GM23338 (cell line): ENCODE data around the gene JAZF1. TPM values are rescaled to one million over a fixed set of nuclear protein-coding genes. Genes with fewer than 3 reads are reported as not detected.

Source experiments
- ATAC-seq: fragments of 200-7000 bp; cut with Tn5 transposase; 3 replicates; pipeline ENCODE4 v1.9.1; 2020
- DNase-seq: peaks from one replicate; pipeline ENCODE4 v3.0.0-alpha.2; 2015; ENCODE audit warnings: low spot score
- H2AFZ ChIP-seq: fragments of 200-600 bp; sonication (generic); 2 replicates; pipeline ENCODE4 v1.8.0; 2016; ENCODE audit warnings: antibody characterized with exemption, mild to moderate bottlenecking, moderate library complexity
- H3F3A ChIP-seq: fragments of 200-600 bp; sonication (generic); replicated peaks from 2 replicates; pipeline ENCODE4 v1.8.0; 2017; ENCODE audit warnings: antibody characterized with exemption, mixed run types, low read depth
- H3K27ac ChIP-seq: fragments of 200-600 bp; sonication (generic); 2 replicates; pipeline ENCODE4 v1.6.1; 2016; ENCODE audit warnings: low read depth
- H3K27me3 ChIP-seq: fragments of 200-600 bp; sonication (generic); 2 replicates; pipeline ENCODE4 v1.8.0; 2016; ENCODE audit warnings: mild to moderate bottlenecking, mixed run types, moderate library complexity; ENCODE audit not compliant: insufficient read depth
- H3K36me3 ChIP-seq: fragments of 200-600 bp; sonication (generic); 2 replicates; pipeline ENCODE4 v1.8.0; 2016; ENCODE audit warnings: mild to moderate bottlenecking; ENCODE audit not compliant: insufficient read depth
- H3K4me1 ChIP-seq: fragments of 200-600 bp; sonication (generic); 2 replicates; pipeline ENCODE4 v1.8.0; 2016; ENCODE audit warnings: mild to moderate bottlenecking, moderate library complexity; ENCODE audit not compliant: insufficient read depth
- H3K4me2 ChIP-seq: fragments of 200-600 bp; sonication (generic); 2 replicates; pipeline ENCODE4 v1.7.1; 2017; ENCODE audit warnings: mixed run types
- H3K4me3 ChIP-seq: fragments of 200-600 bp; sonication (generic); 2 replicates; pipeline ENCODE4 v1.6.1; 2016; ENCODE audit warnings: mixed run types
- H3K79me2 ChIP-seq: fragments of 200-600 bp; sonication (generic); replicated peaks from 2 replicates; pipeline ENCODE4 v1.8.0; 2017; ENCODE audit warnings: mild to moderate bottlenecking; ENCODE audit not compliant: insufficient read depth
- H3K9me2 ChIP-seq: fragments of 200-600 bp; sonication (generic); 2 replicates; pipeline ENCODE4 v1.8.0; 2017; ENCODE audit not compliant: insufficient read depth
- H4K20me1 ChIP-seq: fragments of 200-600 bp; sonication (generic); replicated peaks from 2 replicates; pipeline ENCODE4 v1.8.0; 2017; ENCODE audit warnings: mild to moderate bottlenecking; ENCODE audit not compliant: insufficient read depth
- H3K27ac Mint-ChIP-seq: 2 replicates; pipeline ENCODE4 v1.8.0; 2020; ENCODE audit warnings: inconsistent platforms, mild to moderate bottlenecking, moderate library complexity, mixed read lengths
- H3K27me3 Mint-ChIP-seq: 3 replicates; pipeline ENCODE4 v1.8.0; 2022; ENCODE audit warnings: low read depth, mild to moderate bottlenecking, moderate library complexity, mixed read lengths, inconsistent platforms; ENCODE audit not compliant: insufficient read depth, poor library complexity
- H3K36me3 Mint-ChIP-seq: 3 replicates; pipeline ENCODE4 v1.8.0; 2021; ENCODE audit warnings: low read depth, mild to moderate bottlenecking, inconsistent platforms, moderate library complexity, mixed read lengths
- H3K4me1 Mint-ChIP-seq: 3 replicates; pipeline ENCODE4 v1.8.0; 2020; ENCODE audit warnings: mild to moderate bottlenecking, inconsistent platforms, mixed read lengths
- H3K4me3 Mint-ChIP-seq: 3 replicates; pipeline ENCODE4 v1.8.0; 2021; ENCODE audit warnings: moderate library complexity, mild to moderate bottlenecking, inconsistent platforms, mixed read lengths
- H3K9me3 Mint-ChIP-seq: 3 replicates; pipeline ENCODE4 v1.8.0; 2020; ENCODE audit warnings: moderate library complexity, mild to moderate bottlenecking, inconsistent platforms, mixed read lengths
- CREB1 ChIP-seq: fragments of 250-450 bp; sonication (Bioruptor Pico); IDR thresholded peaks from 2 replicates; pipeline ENCODE4 v1.5.0; 2020; ENCODE audit warnings: low read depth, mild to moderate bottlenecking, moderate library complexity
- EZH2 ChIP-seq: fragments of 200-600 bp; sonication (generic); IDR thresholded peaks from one replicate; pipeline ENCODE4 v1.8.0; 2017; ENCODE audit warnings: antibody characterized with exemption, mild to moderate bottlenecking, low read depth; ENCODE audit not compliant: unreplicated experiment
- EZH2phosphoT487 ChIP-seq: fragments of 200-600 bp; sonication (generic); IDR thresholded peaks from one replicate; pipeline ENCODE4 v1.8.1; 2018; ENCODE audit warnings: antibody characterized with exemption; ENCODE audit not compliant: unreplicated experiment
- JUNB ChIP-seq: IDR thresholded peaks from one replicate; pipeline ENCODE4 v1.6.1; 2016; ENCODE audit warnings: antibody characterized with exemption; ENCODE audit not compliant: unreplicated experiment
- NANOG ChIP-seq: IDR thresholded peaks from 2 replicates; pipeline ENCODE4 v1.6.1; 2016; ENCODE audit warnings: antibody characterized with exemption, borderline replicate concordance
- POLR2AphosphoS5 ChIP-seq: IDR thresholded peaks from 2 replicates; pipeline ENCODE4 v1.6.1; 2016; ENCODE audit warnings: antibody characterized with exemption, low read depth
- STAT1 ChIP-seq: IDR thresholded peaks from one replicate; pipeline ENCODE4 v1.6.1; 2016; ENCODE audit warnings: antibody characterized with exemption; ENCODE audit not compliant: unreplicated experiment
- ZNF114 ChIP-seq: fragments of 250-450 bp; sonication (Bioruptor Pico); IDR thresholded peaks from 2 replicates; pipeline ENCODE4 v1.5.0; 2020; ENCODE audit warnings: mild to moderate bottlenecking, moderate library complexity
- ZNF331 ChIP-seq: fragments of 250-450 bp; sonication (Bioruptor Pico); IDR thresholded peaks from 2 replicates; pipeline ENCODE4 v1.5.0; 2020; ENCODE audit warnings: low read depth, mild to moderate bottlenecking, moderate library complexity
- polyA plus RNA-seq: library from polyadenylated mRNA; unstranded; fragments of >200 nt; fragmentation: Nextera tagmentation; extraction: Ambion mirVana; gene quantifications from 2 replicates; pipeline ENCODE4 v1.2.1, GENCODE V29; 2016
- total RNA-seq: library from RNA; depleted of rRNA; stranded (reverse); fragments of >200 nt; shearing (Covaris generic); gene quantifications from 2 replicates; pipeline ENCODE4 v1.2.3, GENCODE V29; 2014
- TF ChIP-seq, protein P1 (sequence below): fragments of 250-450 bp; sonication (Bioruptor Pico); IDR thresholded peaks from 2 replicates; pipeline ENCODE4 v1.5.0; 2020; ENCODE audit warnings: mild to moderate bottlenecking, moderate library complexity
- TF ChIP-seq, protein P2 (sequence below): IDR thresholded peaks from one replicate; pipeline ENCODE4 v1.6.1; 2018; ENCODE audit warnings: antibody characterized with exemption; ENCODE audit not compliant: unreplicated experiment
- TF ChIP-seq, protein P3 (sequence below), 2 experiments: fragments of 200-600 bp in 1 of 2; sonication (generic) in 1 of 2; conservative IDR thresholded peaks; 2 replicates each; pipeline versions ENCODE4 v1.5.1 to v1.6.1; 2016 to 2017; ENCODE audit warnings: antibody characterized with exemption in 2 of 2, low read depth in 2 of 2, mild to moderate bottlenecking in 2 of 2, moderate library complexity in 1 of 2
- TF ChIP-seq, protein P4 (sequence below): IDR thresholded peaks from 2 replicates; pipeline ENCODE4 v1.6.1; 2016; ENCODE audit warnings: antibody characterized with exemption

Gene JAZF1
- total and polyA plus RNA-seq, 2 experiments from 2014 or later, result 12.2 to 22.2 TPM

DNA sequence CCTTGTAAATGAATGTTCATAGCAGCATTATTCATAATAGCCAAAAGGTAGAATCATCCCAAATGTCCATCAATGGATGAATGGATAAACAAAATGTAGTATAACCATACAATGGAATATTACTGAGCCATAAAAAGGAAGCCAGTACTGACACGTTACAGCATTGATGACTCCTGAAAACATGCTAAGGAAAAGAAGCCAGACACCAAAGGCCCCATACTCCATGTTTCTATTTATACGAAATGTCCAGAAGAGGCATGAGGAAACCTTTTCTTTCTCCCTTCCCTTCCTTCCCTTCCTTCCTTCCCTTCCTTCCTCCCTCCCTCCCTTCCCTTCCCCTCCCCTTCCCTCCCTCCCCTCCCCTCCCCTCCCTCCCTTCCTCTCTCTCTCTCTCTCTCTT lies 131.9 kb downstream of the JAZF1 start:
- Histone ChIP-seq H3K9me2 (no peaks in the 10 kb centered on the region), H3K36me3 (no peaks in the 10 kb centered on the region), H3K79me2 (peaks cover 13% of the 10 kb centered on the region; the same call in 1 of the 2 replicates), H3F3A (no peaks in the 10 kb centered on the region), H4K20me1 (no peaks in the 10 kb centered on the region), H3K4me2 (no peak overlapping the region), H3K27me3 (no peaks in the 10 kb centered on the region), H2AFZ (no peak overlapping the region), H3K4me3 (no peak overlapping the region), H3K4me1 (peaks cover 30% of the 10 kb centered on the region), H3K27ac (no peak overlapping the region)
- Mint-ChIP-seq H3K4me1 (peaks cover 23% of the 10 kb centered on the region; the same call in 2 of the 3 replicates), H3K36me3 (no peaks in the 10 kb centered on the region), H3K27ac (no peak overlapping the region), H3K27me3 (peaks cover 4% of the 10 kb centered on the region), H3K4me3 (no peak overlapping the region), H3K9me3 (no peaks in the 10 kb centered on the region)
- ATAC-seq, result no peak
- no peak for DNase-seq
- TF ChIP-seq CREB1 (CRISPR knock-in tag) (no peak), ZNF331 (CRISPR knock-in tag) (no peak), EZH2phosphoT487 (no peak), STAT1 (no peak), POLR2AphosphoS5 (no peak), ZNF114 (no peak), NANOG (no peak), EZH2 (no peak), JUNB (no peak)
- TF ChIP-seq, protein P1, sequence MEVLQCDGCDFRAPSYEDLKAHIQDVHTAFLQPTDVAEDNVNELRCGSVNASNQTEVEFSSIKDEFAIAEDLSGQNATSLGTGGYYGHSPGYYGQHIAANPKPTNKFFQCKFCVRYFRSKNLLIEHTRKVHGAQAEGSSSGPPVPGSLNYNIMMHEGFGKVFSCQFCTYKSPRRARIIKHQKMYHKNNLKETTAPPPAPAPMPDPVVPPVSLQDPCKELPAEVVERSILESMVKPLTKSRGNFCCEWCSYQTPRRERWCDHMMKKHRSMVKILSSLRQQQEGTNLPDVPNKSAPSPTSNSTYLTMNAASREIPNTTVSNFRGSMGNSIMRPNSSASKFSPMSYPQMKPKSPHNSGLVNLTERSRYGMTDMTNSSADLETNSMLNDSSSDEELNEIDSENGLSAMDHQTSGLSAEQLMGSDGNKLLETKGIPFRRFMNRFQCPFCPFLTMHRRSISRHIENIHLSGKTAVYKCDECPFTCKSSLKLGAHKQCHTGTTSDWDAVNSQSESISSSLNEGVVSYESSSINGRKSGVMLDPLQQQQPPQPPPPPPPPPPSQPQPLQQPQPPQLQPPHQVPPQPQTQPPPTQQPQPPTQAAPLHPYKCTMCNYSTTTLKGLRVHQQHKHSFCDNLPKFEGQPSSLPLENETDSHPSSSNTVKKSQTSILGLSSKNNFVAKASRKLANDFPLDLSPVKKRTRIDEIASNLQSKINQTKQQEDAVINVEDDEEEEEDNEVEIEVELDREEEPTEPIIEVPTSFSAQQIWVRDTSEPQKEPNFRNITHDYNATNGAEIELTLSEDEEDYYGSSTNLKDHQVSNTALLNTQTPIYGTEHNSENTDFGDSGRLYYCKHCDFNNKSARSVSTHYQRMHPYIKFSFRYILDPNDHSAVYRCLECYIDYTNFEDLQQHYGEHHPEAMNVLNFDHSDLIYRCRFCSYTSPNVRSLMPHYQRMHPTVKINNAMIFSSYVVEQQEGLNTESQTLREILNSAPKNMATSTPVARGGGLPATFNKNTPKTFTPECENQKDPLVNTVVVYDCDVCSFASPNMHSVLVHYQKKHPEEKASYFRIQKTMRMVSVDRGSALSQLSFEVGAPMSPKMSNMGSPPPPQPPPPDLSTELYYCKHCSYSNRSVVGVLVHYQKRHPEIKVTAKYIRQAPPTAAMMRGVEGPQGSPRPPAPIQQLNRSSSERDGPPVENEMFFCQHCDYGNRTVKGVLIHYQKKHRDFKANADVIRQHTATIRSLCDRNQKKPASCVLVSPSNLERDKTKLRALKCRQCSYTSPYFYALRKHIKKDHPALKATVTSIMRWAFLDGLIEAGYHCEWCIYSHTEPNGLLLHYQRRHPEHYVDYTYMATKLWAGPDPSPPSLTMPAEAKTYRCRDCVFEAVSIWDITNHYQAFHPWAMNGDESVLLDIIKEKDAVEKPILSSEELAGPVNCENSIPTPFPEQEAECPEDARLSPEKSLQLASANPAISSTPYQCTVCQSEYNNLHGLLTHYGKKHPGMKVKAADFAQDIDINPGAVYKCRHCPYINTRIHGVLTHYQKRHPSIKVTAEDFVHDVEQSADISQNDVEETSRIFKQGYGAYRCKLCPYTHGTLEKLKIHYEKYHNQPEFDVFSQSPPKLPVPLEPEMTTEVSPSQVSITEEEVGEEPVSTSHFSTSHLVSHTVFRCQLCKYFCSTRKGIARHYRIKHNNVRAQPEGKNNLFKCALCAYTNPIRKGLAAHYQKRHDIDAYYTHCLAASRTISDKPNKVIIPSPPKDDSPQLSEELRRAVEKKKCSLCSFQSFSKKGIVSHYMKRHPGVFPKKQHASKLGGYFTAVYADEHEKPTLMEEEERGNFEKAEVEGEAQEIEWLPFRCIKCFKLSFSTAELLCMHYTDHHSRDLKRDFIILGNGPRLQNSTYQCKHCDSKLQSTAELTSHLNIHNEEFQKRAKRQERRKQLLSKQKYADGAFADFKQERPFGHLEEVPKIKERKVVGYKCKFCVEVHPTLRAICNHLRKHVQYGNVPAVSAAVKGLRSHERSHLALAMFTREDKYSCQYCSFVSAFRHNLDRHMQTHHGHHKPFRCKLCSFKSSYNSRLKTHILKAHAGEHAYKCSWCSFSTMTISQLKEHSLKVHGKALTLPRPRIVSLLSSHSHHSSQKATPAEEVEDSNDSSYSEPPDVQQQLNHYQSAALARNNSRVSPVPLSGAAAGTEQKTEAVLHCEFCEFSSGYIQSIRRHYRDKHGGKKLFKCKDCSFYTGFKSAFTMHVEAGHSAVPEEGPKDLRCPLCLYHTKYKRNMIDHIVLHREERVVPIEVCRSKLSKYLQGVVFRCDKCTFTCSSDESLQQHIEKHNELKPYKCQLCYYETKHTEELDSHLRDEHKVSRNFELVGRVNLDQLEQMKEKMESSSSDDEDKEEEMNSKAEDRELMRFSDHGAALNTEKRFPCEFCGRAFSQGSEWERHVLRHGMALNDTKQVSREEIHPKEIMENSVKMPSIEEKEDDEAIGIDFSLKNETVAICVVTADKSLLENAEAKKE (CRISPR knock-in tag), result no peak
- TF ChIP-seq, protein P2, sequence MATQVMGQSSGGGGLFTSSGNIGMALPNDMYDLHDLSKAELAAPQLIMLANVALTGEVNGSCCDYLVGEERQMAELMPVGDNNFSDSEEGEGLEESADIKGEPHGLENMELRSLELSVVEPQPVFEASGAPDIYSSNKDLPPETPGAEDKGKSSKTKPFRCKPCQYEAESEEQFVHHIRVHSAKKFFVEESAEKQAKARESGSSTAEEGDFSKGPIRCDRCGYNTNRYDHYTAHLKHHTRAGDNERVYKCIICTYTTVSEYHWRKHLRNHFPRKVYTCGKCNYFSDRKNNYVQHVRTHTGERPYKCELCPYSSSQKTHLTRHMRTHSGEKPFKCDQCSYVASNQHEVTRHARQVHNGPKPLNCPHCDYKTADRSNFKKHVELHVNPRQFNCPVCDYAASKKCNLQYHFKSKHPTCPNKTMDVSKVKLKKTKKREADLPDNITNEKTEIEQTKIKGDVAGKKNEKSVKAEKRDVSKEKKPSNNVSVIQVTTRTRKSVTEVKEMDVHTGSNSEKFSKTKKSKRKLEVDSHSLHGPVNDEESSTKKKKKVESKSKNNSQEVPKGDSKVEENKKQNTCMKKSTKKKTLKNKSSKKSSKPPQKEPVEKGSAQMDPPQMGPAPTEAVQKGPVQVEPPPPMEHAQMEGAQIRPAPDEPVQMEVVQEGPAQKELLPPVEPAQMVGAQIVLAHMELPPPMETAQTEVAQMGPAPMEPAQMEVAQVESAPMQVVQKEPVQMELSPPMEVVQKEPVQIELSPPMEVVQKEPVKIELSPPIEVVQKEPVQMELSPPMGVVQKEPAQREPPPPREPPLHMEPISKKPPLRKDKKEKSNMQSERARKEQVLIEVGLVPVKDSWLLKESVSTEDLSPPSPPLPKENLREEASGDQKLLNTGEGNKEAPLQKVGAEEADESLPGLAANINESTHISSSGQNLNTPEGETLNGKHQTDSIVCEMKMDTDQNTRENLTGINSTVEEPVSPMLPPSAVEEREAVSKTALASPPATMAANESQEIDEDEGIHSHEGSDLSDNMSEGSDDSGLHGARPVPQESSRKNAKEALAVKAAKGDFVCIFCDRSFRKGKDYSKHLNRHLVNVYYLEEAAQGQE, result no peak
- TF ChIP-seq, protein P3, sequence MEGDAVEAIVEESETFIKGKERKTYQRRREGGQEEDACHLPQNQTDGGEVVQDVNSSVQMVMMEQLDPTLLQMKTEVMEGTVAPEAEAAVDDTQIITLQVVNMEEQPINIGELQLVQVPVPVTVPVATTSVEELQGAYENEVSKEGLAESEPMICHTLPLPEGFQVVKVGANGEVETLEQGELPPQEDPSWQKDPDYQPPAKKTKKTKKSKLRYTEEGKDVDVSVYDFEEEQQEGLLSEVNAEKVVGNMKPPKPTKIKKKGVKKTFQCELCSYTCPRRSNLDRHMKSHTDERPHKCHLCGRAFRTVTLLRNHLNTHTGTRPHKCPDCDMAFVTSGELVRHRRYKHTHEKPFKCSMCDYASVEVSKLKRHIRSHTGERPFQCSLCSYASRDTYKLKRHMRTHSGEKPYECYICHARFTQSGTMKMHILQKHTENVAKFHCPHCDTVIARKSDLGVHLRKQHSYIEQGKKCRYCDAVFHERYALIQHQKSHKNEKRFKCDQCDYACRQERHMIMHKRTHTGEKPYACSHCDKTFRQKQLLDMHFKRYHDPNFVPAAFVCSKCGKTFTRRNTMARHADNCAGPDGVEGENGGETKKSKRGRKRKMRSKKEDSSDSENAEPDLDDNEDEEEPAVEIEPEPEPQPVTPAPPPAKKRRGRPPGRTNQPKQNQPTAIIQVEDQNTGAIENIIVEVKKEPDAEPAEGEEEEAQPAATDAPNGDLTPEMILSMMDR (conservative IDR thresholded peaks at IDR 0.05; ENCODE audit: low read depth in 2 of 2), result no peak
- TF ChIP-seq, protein P4, sequence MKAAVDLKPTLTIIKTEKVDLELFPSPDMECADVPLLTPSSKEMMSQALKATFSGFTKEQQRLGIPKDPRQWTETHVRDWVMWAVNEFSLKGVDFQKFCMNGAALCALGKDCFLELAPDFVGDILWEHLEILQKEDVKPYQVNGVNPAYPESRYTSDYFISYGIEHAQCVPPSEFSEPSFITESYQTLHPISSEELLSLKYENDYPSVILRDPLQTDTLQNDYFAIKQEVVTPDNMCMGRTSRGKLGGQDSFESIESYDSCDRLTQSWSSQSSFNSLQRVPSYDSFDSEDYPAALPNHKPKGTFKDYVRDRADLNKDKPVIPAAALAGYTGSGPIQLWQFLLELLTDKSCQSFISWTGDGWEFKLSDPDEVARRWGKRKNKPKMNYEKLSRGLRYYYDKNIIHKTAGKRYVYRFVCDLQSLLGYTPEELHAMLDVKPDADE, result no peak
